ENCODE data around the gene CAMK1. TPM values are rescaled to one million over a fixed set of nuclear protein-coding genes. Genes with fewer than 3 reads are reported as not detected.

The CAMK1 gene
- total and polyA plus RNA-seq, 9 of the 15 experiments (the other 6 are each of a cell fraction or from before 2014, with no cell fraction given), result 0.23 to 10.7 (median 6.0) TPM

DNA sequence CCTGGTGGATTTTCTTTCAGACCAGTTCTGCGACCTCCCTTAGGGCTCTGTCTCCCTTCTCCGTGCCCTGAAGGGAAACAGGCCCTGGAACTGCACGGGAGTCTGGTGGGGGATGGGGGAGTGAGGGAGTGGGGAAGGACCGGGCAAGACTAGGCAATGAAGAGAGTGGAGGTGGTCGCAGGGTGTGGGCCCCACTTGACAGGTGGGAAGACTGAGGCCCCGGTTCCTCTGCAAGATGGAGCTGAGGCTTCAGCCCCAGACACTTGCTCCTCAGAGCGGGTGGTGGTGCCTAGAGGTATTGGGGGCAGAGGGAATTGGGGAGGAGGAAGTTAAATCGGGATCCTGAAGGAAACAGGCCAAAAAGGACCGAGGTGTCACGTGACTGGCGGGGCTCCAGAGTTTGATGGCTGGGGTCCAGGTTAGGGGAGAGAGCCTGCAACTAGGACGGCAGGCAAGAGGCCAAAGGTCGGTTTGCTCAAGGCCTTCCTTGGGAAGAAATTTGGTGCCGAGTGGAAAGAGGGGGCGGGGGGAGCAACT is 597 bp upstream of the CAMK1 start (continued):
- TF ChIP-seq, protein P1, sequence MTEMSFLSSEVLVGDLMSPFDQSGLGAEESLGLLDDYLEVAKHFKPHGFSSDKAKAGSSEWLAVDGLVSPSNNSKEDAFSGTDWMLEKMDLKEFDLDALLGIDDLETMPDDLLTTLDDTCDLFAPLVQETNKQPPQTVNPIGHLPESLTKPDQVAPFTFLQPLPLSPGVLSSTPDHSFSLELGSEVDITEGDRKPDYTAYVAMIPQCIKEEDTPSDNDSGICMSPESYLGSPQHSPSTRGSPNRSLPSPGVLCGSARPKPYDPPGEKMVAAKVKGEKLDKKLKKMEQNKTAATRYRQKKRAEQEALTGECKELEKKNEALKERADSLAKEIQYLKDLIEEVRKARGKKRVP (CRISPR knock-in tag; IDR thresholded peaks at IDR 0.05), result no peak
- TF ChIP-seq, protein P2, sequence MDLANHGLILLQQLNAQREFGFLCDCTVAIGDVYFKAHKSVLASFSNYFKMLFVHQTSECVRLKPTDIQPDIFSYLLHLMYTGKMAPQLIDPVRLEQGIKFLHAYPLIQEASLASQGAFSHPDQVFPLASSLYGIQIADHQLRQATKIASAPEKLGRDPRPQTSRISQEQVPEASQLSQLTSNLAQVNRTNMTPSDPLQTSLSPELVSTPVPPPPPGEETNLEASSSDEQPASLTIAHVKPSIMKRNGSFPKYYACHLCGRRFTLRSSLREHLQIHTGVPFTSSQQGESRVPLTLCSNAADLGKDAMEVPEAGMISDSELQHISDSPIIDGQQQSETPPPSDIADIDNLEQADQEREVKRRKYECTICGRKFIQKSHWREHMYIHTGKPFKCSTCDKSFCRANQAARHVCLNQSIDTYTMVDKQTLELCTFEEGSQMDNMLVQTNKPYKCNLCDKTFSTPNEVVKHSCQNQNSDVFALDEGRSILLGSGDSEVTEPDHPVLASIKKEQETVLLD (IDR thresholded peaks at IDR 0.05), result no peak
- TF ChIP-seq PHF21A (IDR thresholded peaks at IDR 0.05; ENCODE audit: borderline replicate concordance, low read depth) (peak; percentile 25; the same call in 1 of the 2 replicates), BCL6 (CRISPR knock-in tag; IDR thresholded peaks at IDR 0.05) (no peak), GTF2E2 (tag; IDR thresholded peaks at IDR 0.05) (no peak), CAMTA2 (CRISPR knock-in tag; conservative IDR thresholded peaks at IDR 0.05) (no peak), KDM1A (IDR thresholded peaks at IDR 0.05) (peak; percentile 19 to 57; a peak in 2 of 4 replicates), SIRT6 (IDR thresholded peaks at IDR 0.05; ENCODE audit: low read depth, low read length) (no peak), ZNF253 (CRISPR knock-in tag; conservative IDR thresholded peaks at IDR 0.05) (no peak), HDGF (IDR thresholded peaks at IDR 0.05) (0 out of 2 replicates have a peak, but pooled peaks have one; percentile 23)
- TF ChIP-seq, protein P3, sequence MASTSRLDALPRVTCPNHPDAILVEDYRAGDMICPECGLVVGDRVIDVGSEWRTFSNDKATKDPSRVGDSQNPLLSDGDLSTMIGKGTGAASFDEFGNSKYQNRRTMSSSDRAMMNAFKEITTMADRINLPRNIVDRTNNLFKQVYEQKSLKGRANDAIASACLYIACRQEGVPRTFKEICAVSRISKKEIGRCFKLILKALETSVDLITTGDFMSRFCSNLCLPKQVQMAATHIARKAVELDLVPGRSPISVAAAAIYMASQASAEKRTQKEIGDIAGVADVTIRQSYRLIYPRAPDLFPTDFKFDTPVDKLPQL (IDR thresholded peaks at IDR 0.05; ENCODE audit: extremely low read depth, insufficient read length), result no peak
- TF ChIP-seq, protein P4, sequence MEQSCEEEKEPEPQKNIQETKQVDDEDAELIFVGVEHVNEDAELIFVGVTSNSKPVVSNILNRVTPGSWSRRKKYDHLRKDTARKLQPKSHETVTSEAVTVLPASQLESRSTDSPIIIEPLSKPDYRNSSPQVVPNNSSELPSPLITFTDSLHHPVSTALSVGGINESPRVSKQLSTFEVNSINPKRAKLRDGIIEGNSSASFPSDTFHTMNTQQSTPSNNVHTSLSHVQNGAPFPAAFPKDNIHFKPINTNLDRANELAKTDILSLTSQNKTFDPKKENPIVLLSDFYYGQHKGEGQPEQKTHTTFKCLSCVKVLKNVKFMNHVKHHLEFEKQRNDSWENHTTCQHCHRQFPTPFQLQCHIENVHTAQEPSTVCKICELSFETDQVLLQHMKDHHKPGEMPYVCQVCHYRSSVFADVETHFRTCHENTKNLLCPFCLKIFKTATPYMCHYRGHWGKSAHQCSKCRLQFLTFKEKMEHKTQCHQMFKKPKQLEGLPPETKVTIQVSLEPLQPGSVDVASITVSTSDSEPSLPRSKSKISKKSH (CRISPR knock-in tag; IDR thresholded peaks at IDR 0.05), result no peak
- TF ChIP-seq, protein P5, sequence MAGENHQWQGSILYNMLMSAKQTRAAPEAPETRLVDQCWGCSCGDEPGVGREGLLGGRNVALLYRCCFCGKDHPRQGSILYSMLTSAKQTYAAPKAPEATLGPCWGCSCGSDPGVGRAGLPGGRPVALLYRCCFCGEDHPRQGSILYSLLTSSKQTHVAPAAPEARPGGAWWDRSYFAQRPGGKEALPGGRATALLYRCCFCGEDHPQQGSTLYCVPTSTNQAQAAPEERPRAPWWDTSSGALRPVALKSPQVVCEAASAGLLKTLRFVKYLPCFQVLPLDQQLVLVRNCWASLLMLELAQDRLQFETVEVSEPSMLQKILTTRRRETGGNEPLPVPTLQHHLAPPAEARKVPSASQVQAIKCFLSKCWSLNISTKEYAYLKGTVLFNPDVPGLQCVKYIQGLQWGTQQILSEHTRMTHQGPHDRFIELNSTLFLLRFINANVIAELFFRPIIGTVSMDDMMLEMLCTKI (IDR thresholded peaks at IDR 0.05; ENCODE audit: partially characterized antibody), result no peak
- TF ChIP-seq, protein P6, sequence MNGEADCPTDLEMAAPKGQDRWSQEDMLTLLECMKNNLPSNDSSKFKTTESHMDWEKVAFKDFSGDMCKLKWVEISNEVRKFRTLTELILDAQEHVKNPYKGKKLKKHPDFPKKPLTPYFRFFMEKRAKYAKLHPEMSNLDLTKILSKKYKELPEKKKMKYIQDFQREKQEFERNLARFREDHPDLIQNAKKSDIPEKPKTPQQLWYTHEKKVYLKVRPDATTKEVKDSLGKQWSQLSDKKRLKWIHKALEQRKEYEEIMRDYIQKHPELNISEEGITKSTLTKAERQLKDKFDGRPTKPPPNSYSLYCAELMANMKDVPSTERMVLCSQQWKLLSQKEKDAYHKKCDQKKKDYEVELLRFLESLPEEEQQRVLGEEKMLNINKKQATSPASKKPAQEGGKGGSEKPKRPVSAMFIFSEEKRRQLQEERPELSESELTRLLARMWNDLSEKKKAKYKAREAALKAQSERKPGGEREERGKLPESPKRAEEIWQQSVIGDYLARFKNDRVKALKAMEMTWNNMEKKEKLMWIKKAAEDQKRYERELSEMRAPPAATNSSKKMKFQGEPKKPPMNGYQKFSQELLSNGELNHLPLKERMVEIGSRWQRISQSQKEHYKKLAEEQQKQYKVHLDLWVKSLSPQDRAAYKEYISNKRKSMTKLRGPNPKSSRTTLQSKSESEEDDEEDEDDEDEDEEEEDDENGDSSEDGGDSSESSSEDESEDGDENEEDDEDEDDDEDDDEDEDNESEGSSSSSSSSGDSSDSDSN (IDR thresholded peaks at IDR 0.05; ENCODE audit: borderline replicate concordance in 1 of 2, low read depth in 2 of 2, low read length in 2 of 2), result no peak
- TF ChIP-seq, protein P7, sequence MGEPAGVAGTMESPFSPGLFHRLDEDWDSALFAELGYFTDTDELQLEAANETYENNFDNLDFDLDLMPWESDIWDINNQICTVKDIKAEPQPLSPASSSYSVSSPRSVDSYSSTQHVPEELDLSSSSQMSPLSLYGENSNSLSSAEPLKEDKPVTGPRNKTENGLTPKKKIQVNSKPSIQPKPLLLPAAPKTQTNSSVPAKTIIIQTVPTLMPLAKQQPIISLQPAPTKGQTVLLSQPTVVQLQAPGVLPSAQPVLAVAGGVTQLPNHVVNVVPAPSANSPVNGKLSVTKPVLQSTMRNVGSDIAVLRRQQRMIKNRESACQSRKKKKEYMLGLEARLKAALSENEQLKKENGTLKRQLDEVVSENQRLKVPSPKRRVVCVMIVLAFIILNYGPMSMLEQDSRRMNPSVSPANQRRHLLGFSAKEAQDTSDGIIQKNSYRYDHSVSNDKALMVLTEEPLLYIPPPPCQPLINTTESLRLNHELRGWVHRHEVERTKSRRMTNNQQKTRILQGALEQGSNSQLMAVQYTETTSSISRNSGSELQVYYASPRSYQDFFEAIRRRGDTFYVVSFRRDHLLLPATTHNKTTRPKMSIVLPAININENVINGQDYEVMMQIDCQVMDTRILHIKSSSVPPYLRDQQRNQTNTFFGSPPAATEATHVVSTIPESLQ (CRISPR knock-in tag; IDR thresholded peaks at IDR 0.05), result no peak
